ENCODE results near the gene TK2.
A peak's percentile ranks its signal among the peaks of the same experiment; 100 is the strongest.

The TK2 gene

DNA sequence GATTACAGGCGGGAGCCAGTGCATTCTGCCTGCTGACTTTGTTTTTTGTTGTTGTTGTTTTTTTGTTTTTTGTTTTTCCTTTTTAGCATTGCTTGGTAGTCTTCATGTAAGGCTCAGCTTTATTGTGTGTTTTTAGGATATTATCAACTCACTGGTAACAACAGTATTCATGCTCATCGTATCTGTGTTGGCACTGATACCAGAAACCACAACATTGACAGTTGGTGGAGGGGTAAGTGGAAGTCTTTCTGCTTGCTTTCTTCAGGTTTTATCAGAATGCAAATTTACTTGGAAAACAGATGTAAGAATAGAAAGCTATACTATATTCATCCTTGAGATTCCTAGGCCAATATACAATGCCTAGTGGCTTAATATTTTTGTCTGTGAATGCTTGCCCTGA, 13.1 kb upstream of the TK2 start:
- H3K4me3 ChIP-seq (ENCODE audit: low read depth, low read length): no peak overlapping the region
- TF ChIP-seq, protein P1, sequence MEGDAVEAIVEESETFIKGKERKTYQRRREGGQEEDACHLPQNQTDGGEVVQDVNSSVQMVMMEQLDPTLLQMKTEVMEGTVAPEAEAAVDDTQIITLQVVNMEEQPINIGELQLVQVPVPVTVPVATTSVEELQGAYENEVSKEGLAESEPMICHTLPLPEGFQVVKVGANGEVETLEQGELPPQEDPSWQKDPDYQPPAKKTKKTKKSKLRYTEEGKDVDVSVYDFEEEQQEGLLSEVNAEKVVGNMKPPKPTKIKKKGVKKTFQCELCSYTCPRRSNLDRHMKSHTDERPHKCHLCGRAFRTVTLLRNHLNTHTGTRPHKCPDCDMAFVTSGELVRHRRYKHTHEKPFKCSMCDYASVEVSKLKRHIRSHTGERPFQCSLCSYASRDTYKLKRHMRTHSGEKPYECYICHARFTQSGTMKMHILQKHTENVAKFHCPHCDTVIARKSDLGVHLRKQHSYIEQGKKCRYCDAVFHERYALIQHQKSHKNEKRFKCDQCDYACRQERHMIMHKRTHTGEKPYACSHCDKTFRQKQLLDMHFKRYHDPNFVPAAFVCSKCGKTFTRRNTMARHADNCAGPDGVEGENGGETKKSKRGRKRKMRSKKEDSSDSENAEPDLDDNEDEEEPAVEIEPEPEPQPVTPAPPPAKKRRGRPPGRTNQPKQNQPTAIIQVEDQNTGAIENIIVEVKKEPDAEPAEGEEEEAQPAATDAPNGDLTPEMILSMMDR (IDR thresholded peaks at IDR 0.05; ENCODE audit: borderline replicate concordance, insufficient read depth, low read depth, low read length): no peak

DNA sequence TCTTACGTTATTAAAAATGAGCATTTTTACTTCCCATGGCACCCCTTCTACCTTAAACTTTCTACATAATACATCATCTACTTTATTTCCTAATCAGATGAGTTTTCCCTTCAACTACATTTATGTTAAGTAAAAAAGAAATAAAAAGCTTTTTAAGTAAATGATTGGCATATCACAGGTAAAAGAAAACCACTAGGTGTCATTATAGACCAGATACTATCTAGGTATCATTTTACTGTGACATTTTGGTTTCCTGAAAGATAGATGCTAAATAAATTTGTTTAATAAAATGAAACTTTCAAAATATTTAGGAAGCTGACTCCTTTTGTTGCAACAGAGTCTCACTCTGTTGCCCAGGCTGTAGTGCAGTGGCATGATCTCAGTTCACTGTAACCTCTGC, 12.5 kb upstream of the TK2 start:
- no peak overlapping the region for H3K4me3 ChIP-seq (ENCODE audit: low read depth, low read length)
- TF ChIP-seq, protein P1 (IDR thresholded peaks at IDR 0.05; ENCODE audit: borderline replicate concordance, insufficient read depth, low read depth, low read length): no peak

DNA sequence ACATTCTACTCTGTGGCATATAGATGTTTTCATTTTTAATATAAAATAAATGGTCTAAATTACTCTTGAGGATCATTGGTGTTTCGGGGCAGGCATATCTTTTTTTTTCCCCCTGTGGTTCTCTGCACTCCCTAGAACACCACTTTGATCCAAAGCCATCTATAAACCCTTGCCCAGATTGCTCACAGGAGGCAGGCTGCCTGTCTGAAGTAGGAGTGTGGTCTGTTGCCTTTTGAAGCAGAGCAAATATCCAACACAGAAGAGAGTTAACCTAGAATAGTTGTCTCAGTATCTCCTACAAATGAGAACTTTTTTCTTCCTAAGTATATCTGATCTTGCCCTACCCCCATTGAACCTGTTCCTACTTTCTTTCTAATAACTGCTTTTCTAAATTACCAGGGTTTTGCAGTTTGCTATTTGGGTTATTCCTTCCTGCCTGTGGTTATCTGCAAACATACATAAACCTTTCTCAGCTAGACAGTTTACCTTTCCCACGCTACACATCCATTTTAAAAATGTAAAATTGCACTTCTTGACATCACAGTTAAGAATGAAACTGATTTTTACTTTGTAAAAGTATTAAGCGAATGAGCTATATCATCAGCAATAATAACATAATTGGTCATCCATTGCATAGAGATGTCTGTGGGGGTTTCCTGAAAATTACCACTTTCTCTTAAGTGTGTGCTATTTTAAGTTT, 11.6 kb upstream of the TK2 start:
- TF ChIP-seq, protein P1 (IDR thresholded peaks at IDR 0.05; ENCODE audit: borderline replicate concordance, insufficient read depth, low read depth, low read length): no peak
- no peak overlapping the region for H3K4me3 ChIP-seq (ENCODE audit: low read depth, low read length)

DNA sequence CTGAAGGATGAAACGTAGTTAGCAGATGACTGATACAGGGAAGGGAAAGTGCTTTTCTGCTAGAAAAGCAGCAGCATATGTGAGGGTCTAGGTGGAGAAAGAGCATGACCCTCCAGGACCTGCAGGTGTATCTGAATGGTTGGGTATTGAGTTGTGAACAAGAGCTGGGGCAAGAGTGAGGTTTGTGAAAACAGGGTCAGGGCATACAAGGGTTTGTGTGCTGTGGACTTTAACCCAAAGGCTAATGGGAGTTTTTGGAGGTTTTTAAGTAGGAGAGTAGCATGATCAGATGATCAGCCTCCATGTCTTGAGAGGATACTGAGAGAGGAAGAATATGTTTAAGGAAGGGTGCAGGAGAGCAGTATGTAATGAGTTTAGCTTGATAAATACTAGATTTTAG, 10.2 kb upstream of the TK2 start:
- TF ChIP-seq, protein P1 (IDR thresholded peaks at IDR 0.05; ENCODE audit: borderline replicate concordance, insufficient read depth, low read depth, low read length): no peak
- H3K4me3 ChIP-seq (ENCODE audit: low read depth, low read length): no peak overlapping the region

DNA sequence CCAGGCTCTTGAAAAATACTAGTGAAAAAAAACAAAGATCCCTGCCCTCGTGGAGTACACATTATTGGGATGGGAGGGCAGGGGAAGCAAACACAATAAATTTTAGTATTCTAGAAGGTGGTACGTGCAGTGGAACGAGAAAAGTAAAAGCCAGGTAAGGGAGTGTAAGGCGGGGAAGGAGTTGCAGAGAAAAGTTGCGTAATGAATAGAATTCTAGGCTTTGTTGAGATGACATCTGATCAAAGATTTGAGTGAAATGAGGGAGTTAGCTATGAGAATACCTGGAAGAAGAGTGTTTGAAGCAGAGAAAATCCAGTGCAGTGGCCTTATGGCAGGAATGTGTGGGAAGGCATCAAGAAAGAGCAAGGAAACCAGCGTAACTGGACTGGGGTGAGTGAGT, 4.6 kb upstream of the TK2 start:
- TF ChIP-seq, protein P1 (IDR thresholded peaks at IDR 0.05; ENCODE audit: borderline replicate concordance, insufficient read depth, low read depth, low read length): no peak
- H3K4me3 ChIP-seq (ENCODE audit: low read depth, low read length): no peak overlapping the region

DNA sequence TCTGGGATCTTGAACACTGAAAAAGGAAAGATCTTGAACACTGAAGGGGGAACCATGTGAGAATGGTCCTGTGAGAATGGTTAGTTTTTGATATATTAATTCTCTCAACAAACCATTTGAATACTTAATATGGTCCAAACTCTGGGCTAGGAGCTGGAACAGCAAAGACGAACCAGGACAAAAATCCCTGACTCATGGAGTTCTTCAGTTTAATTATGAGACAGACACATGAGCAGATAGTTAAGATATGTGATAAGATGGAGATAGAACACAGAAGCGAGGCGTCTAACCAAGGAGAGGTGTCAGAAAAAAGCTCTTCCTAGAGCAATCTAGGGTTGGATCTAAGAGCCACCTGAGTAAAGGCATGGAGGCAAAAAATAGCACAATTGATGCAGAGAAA, 4.1 kb upstream of the TK2 start:
- no peak overlapping the region for H3K4me3 ChIP-seq (ENCODE audit: low read depth, low read length)

DNA sequence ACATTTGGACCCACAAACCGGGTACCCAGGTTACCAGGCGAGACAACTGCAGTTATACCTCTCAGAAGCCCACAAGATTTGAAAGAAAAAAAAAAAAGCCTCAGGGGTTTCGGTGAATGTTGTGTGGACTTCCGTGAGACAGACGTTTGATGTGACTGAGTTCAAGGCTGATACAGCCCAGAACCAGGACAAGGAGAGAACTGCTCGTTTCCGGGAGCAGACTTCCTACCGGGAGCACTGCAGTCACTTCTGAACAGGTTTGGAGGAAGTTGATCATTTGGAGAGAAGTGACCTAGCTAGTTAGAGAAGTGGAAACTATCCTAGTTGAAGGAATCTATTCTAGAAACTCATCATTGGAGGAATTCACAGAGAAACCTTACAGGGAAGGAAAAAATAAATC, 3.3 kb upstream of the TK2 start:
- peak overlapping the region; percentile 58 for H3K4me3 ChIP-seq (ENCODE audit: low read depth, low read length)
- TF ChIP-seq, protein P1 (IDR thresholded peaks at IDR 0.05; ENCODE audit: borderline replicate concordance, insufficient read depth, low read depth, low read length): no peak

More for the DNA sequence above, 4.1 kb upstream of the TK2 start:
- TF ChIP-seq, protein P1 (IDR thresholded peaks at IDR 0.05; ENCODE audit: borderline replicate concordance, insufficient read depth, low read depth, low read length): no peak

All from GM12875 (cell line).